Glutamatergic neuron (in vitro differentiated cells): ENCODE data around the gene PLD6. TPM values are rescaled to one million over a fixed set of nuclear protein-coding genes. Genes with fewer than 3 reads are reported as not detected.

ENCODE experiments used
- DNase-seq: peaks from one replicate; pipeline ENCODE4 v3.0.0; 2022
- H3K27ac Mint-ChIP-seq: one replicate; pipeline ENCODE4 v1.8.0; 2020; ENCODE audit warnings: mild to moderate bottlenecking, mixed read lengths, inconsistent platforms; ENCODE audit not compliant: unreplicated experiment
- H3K27me3 Mint-ChIP-seq: one replicate; pipeline ENCODE4 v1.8.0; 2020; ENCODE audit warnings: mild to moderate bottlenecking, moderate library complexity, mixed read lengths, inconsistent platforms; ENCODE audit not compliant: unreplicated experiment
- H3K36me3 Mint-ChIP-seq: one replicate; pipeline ENCODE4 v1.8.0; 2020; ENCODE audit warnings: mild to moderate bottlenecking, mixed read lengths, inconsistent platforms; ENCODE audit not compliant: unreplicated experiment
- H3K4me1 Mint-ChIP-seq: one replicate; pipeline ENCODE4 v1.8.0; 2020; ENCODE audit warnings: mild to moderate bottlenecking, low read depth, mixed read lengths, inconsistent platforms; ENCODE audit not compliant: unreplicated experiment
- H3K4me3 Mint-ChIP-seq: one replicate; pipeline ENCODE4 v1.8.0; 2020; ENCODE audit warnings: mild to moderate bottlenecking, mixed read lengths, inconsistent platforms; ENCODE audit not compliant: unreplicated experiment
- H3K9me3 Mint-ChIP-seq: one replicate; pipeline ENCODE4 v1.8.0; 2020; ENCODE audit warnings: mild to moderate bottlenecking, moderate library complexity, mixed read lengths, inconsistent platforms; ENCODE audit not compliant: unreplicated experiment
- total RNA-seq: library from RNA; stranded (reverse); fragmentation: NEBNext Ultra II Directional; extraction: Animal tissue kit (Norgen Biotek cat#: 25700); gene quantifications from one replicate; pipeline ENCODE4 v1.2.1, GENCODE V29; 2021; ENCODE audit not compliant: unreplicated experiment
- TF ChIP-seq, protein P1 (sequence below): fragments of 200-600 bp; sonication (generic); IDR thresholded peaks from one replicate; pipeline ENCODE4 v1.5.0; 2021; ENCODE audit not compliant: partially characterized antibody, unreplicated experiment

Gene PLD6
- total RNA-seq, 1 donor from 2014 or later, result 1.1 TPM

- H3K4me3 Mint-ChIP-seq, result no peak overlapping the region
- H3K4me1 Mint-ChIP-seq, result peaks cover 8% of the 10 kb centered on the region
- H3K36me3 Mint-ChIP-seq, result no peaks in the 10 kb centered on the region
- H3K27ac Mint-ChIP-seq, result no peak overlapping the region
- TF ChIP-seq, protein P1, sequence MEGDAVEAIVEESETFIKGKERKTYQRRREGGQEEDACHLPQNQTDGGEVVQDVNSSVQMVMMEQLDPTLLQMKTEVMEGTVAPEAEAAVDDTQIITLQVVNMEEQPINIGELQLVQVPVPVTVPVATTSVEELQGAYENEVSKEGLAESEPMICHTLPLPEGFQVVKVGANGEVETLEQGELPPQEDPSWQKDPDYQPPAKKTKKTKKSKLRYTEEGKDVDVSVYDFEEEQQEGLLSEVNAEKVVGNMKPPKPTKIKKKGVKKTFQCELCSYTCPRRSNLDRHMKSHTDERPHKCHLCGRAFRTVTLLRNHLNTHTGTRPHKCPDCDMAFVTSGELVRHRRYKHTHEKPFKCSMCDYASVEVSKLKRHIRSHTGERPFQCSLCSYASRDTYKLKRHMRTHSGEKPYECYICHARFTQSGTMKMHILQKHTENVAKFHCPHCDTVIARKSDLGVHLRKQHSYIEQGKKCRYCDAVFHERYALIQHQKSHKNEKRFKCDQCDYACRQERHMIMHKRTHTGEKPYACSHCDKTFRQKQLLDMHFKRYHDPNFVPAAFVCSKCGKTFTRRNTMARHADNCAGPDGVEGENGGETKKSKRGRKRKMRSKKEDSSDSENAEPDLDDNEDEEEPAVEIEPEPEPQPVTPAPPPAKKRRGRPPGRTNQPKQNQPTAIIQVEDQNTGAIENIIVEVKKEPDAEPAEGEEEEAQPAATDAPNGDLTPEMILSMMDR, result no peak
- H3K9me3 Mint-ChIP-seq, result peaks cover 7% of the 10 kb centered on the region
- peaks cover 7% of the 10 kb centered on the region for H3K27me3 Mint-ChIP-seq
- no peak for DNase-seq
Measured at GRCh38 chr17:17214646-17215436, 8.7 kb upstream of the PLD6 start.

DNA sequence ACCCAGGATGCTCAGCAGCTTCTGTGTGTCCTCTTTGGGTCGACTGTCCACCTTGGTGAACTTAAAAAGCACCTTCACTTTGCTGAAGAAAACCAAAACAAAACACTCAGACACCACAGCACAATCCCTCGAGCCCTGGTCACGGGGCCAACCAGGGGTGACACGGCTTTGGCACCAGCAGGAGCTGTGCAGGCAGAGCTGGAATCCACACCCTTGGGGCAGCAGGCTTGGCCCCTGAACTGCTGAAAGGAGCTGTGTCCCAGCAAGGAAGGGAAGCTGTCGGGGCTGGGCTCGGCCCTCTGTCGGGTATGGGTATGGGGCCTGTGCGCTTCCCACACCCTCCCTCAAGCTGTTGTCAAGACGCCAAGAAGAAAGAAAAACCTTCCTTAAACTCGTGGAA is 7.6 kb upstream of the PLD6 start:
- no peak for DNase-seq
- Mint-ChIP-seq H3K27me3 (peaks cover 7% of the 10 kb centered on the region), H3K9me3 (peaks cover 7% of the 10 kb centered on the region), H3K27ac (no peak overlapping the region), H3K36me3 (no peaks in the 10 kb centered on the region), H3K4me3 (no peak overlapping the region), H3K4me1 (peaks cover 7% of the 10 kb centered on the region)
- TF ChIP-seq, protein P1, result no peak

DNA sequence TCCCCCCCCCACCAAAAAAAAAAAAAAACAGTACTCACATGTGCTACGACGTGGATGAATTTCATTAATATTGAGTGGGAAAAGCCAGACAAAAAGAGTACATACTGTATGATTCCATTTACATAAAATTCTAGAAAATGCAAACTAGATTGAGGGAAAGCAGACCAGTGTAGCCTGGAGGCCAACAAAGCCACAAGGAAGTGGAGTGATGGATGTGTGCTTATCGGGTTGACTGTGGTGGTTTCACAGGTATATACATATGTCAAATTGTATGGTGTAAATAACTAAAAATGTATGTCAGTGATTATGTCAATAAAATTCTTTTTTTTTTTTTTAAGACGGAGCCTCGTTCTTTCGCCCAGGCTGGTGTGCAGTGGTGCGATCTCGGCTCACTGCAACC is 1.9 kb upstream of the PLD6 start:
- Mint-ChIP-seq H3K27me3 (peaks cover 2% of the 10 kb centered on the region), H3K4me1 (peaks cover 2% of the 10 kb centered on the region), H3K27ac (no peak overlapping the region), H3K36me3 (no peaks in the 10 kb centered on the region), H3K9me3 (peaks cover 4% of the 10 kb centered on the region), H3K4me3 (no peak overlapping the region)
- TF ChIP-seq, protein P1, result no peak
- DNase-seq, result no peak

DNA sequence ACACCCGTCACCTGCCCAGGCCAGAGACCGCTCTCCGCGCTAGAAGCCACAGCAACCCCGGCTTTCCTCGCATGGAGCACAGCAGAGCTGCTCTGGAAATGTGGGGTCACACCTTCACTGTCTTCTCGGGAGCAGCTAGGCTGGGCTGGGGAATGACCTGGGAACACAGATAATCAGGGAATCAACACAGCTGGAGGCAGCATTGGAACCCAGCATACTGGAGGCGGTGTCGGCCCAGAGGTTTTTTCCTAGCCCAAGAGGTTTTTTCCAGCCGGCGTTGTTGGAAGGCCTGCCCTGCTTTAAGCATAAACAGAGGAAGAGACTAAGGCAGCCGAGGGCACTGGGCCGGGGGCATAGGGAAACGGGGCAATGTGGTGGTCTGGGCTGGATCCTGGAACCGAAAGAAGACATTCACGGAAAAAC is 791 bp upstream of the PLD6 start:
- DNase-seq, result no peak
- Mint-ChIP-seq H3K9me3 (peaks cover 4% of the 10 kb centered on the region), H3K27me3 (peaks cover 2% of the 10 kb centered on the region), H3K4me1 (peaks cover 2% of the 10 kb centered on the region), H3K27ac (no peak overlapping the region), H3K36me3 (no peaks in the 10 kb centered on the region), H3K4me3 (no peak overlapping the region)
- TF ChIP-seq, protein P1, result no peak

- H3K27me3 Mint-ChIP-seq, result peaks cover 2% of the 10 kb centered on the region
- DNase-seq, result no peak
- no peak overlapping the region for H3K4me3 Mint-ChIP-seq
- no peak overlapping the region for H3K27ac Mint-ChIP-seq
- no peaks in the 10 kb centered on the region for H3K36me3 Mint-ChIP-seq
- peaks cover 5% of the 10 kb centered on the region for H3K4me1 Mint-ChIP-seq
- TF ChIP-seq, protein P1, result no peak
- peaks cover 4% of the 10 kb centered on the region for H3K9me3 Mint-ChIP-seq
Measured at GRCh38 chr17:17205368-17206123, 587 bp downstream of the PLD6 start.
